D341Med (cell line): ENCODE data around the gene MAOA.
A peak's percentile ranks its signal among the peaks of the same experiment; 100 is the strongest.
"Not testable (repeated sequence)": the region's sequence is repeated elsewhere in the genome, so short reads cannot be mapped to it uniquely, and the experiment has no call there.

ENCODE experiments used
- DNase-seq: peaks from one replicate; pipeline ENCODE4 v3.0.0; 2012; ENCODE audit warnings: low spot score

The MAOA gene

DNA sequence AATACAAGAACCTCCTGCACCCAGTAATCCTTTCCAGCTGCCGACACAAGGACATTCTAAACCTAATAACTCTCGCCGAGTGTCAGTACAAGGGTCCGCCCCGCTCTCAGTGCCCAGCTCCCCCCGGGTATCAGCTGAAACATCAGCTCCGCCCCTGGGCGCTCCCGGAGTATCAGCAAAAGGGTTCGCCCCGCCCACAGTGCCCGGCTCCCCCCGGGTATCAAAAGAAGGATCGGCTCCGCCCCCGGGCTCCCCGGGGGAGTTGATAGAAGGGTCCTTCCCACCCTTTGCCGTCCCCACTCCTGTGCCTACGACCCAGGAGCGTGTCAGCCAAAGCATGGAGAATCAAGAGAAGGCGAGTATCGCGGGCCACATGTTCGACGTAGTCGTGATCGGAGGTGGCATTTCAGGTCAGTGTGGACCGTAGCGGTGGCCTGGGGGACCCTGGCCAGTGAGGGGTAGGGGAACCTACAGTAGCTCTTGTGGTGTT, at the start of gene MAOA:
MAOA (plus strand) TSS at position 295 of the 490 bp plus-strand sequence; CDS start at position 338, 43 bp downstream.
- peak; percentile 30 for DNase-seq

DNA sequence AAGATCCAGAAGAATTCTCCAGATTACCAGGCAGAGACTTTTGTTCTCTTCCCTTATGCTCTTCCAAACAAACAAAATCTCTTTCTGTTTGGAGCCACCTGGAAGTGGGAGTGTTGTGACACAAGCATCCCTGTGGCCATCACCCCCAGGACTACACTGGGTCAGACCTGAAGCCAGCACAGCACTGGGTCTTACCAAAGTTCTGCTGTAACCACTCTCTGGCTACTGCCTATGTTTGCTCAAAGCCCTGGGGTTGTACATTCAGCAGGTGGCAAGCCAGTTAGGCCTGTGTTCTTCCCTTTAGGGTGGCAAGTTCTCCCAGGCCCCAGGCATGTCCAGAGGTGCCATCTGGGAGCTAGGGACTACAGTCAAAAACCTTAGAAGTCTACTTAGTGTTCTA, 43.7 kb upstream of the MAOA start:
- DNase-seq: no peak

DNA sequence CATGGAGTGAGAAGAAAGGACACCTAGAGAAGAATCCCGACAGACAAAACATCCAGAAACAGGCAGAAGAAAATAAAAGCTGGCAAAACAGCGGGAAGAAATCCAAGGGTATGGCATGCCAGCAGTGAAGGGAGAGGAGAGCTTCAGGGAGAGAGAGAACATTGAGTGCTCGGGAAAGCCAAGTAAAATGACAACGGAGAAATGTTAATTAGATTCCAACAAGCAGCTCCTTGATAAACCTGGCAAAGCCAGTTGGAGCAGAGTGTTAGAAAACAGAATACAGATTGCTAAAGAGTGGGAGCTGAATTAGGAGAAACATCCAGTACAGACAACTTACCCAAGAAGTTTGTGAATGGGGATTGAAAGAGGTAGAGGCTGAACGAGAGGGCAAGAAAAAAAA, 40.4 kb upstream of the MAOA start:
- DNase-seq: no peak

DNA sequence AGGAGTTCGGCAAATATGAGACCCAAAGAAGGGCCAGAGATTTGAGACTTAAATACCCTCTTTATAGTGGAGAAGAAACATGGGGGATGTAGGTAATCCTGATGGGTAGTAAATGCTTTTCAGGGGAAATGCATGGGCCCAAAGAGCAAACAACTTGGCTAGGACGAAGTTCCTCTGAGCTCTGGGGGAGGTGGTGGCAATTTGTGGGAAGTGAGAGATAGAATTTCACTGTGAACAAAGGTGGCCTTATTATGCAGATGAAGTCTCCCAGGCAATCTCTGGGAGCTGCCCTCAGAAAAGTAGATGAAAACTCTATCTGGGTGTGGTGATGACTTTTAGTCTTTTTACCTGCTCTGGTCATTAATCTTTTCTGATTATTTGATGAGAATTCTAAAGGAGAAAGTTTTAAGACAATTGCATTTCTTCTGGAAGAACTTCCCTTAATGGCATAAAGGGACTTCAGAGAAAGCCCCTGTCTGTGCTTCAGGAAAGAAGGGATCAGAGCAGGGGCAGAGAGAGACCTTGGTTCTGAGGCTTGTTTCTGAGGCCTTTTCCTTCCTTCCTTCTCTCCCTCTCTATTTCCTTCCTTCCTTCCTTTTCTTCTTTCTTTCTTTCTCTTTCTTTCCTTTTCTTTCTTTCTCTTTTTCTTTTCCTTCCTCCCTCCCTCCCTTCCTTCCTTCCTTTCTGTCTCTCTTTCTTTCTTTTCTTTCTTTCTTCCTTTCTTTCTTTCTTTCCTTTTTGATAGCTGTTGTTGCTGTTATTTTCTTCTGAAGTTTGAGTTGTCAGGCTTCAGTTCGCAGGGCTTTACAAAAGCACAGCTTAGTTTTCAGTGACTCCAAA, 37.5 kb upstream of the MAOA start:
- no peak for DNase-seq

DNA sequence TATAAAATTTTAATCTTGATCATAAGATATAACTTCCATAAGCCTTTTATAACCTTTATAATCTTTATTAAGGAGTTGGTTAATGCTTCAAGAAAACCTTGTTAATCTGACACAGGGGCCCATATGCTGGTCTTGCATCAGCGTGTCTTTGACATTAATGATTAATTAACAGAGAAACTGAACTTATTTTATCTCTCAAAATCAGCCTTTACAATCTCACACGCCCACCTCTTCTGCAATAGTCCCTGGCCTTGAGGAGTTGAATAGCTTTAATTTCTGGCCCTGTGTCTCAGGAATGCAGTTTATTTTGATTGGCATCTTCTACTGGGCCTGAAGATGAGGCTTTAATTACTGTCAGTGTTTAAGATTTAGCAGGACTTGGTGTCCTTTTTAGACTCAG, 36.2 kb upstream of the MAOA start:
- not testable (repeated sequence) for DNase-seq

DNA sequence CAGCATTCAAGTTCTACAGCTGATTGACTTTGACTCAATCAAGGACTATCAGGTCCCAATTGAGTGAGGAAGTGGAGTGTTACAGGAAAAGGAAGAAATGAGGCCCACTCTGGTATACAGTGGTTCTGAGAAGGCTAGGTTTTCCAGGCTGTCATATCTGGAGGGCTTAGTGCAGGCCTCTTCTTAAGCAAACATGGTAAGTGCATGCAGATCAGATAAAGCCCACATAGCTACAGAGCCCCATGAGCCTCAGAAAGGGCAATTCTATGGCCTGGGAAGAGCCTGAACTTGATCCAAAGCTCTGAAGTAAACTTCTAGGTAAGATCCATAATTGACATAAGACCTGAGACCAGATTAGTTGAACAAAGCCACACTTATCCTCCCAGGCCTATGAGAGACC, 29.0 kb upstream of the MAOA start:
- DNase-seq: no peak

DNA sequence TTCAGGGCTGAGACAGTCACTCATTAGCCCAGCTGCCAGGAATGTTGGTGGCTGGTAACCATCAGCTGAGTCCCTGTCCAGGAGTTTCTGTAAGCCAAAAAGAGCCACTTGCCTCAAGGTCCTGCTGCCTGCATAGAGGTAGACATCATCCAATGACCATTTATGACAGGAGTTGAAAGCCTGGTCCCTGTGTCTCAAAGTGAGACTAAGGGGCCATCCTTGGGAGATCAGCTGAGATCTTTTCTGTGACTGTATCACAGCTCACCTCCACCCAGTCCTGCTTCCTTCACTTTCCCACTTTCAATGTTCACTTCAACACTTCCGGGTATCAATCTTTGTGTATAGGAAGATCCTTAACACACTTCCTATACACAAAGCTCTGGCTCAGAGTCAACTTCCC, 28.4 kb upstream of the MAOA start:
- DNase-seq: no peak

DNA sequence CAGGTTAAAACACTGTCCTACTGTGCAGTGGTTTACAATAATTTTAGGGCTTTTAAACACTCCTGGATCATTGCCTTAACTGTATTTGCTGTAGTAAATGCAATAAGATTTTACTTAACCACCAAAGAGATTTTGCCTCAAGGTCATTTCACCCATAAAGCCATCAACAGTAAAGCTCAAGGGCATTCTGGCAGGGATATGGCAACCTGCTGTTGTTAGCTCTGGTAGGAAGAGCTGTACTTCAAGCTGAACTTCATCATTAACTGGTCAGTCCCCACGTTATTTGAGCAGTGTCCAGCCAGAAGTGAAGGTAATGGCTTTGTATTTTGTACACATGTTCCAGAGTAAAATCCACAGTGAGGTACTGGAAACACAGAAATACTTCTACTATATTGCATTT, 26.9 kb upstream of the MAOA start:
- DNase-seq: no peak

DNA sequence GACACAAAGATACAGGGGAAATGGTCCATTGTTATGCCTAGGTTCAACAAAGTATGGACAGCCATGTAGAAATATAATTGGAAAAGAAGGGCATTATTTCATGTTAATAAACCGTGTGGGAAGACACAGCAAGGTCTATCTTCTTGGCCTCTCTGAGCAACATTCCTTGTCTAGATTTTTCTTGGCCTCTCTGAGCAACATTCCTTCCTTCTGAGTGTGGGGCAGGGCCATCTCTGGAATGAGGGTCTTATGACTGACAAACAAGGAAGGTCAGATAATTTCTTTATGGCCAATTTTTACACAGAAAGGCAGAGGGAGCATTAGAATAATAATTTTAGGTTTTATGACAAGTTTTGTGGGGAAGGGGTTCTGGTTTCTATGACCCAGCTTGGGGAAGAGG, 24.3 kb upstream of the MAOA start:
- no peak for DNase-seq

DNA sequence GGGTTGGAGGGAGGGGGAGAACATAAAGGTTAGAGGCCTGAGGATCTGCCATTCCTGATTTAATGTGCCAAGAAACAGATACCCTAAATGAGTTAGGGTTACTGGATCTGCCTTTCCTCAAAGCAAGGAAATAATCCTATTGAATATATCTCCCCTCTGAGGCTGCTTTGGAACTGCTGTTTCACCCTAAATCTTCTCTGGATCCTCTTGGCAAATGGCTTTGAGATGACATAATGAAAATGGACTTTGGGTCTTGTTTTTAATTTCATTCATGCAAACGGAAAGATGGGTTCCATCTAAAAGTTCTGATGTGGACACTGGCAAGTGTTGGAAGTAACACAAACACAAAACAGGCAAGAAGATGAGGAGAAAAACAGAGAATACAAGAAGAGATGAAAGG, 23.0 kb upstream of the MAOA start:
- no peak for DNase-seq

DNA sequence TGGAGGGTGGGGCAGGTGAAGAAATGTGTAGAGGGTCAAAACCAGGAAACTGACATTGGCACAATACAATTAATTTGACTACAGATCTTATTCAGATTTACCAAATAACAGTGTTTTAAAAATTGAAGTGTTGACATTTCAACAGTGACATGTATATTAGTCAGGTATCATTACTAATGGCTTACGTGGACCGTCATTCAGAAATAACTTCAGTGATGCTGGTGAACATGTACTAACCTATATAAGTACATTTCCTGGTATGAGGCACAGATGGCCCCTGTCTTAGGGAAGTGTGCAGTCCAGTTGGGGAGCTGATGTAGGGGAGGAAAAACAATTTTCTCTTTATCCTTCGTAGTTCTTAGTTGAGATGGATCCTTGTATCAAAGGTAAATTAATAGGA, 22.3 kb upstream of the MAOA start:
- no peak for DNase-seq

DNA sequence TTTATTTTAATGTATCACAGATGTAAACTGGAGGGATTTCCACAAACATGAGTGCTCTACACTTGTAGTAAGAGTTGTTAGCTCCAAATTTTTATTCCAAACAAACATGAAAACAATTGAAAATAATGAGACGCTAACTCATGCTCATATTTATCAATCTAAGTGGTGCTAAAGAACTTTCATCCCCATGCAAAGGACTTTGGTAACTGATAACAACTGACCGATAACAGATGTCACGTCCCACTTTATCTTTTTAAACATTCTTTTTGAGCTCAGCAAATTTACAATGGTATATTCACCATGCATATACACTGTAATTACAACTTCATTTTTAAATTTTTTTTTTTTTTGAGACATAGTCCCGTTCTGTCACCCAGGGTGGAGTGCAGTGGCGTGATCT, 15.6 kb upstream of the MAOA start:
- no peak for DNase-seq

DNA sequence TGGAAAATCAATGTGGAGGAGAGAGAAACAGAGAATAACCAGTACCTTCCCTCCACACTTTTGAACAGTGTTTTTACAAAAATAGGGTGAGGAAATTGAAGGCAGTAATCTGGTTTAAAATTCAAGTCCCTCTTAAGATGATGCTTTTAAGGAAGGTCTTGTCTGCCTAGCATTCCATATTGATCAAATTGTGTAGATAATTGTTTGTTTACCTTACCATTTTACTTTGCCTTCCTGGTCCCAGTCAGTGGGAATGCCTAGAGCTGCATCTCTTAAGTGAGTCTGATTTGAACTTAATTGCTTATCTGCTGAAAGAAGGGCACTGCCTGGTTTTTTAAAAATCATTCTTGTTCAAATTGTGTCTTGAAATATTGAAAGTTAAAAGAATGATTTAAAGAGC, 14.4 kb upstream of the MAOA start:
- no peak for DNase-seq

DNA sequence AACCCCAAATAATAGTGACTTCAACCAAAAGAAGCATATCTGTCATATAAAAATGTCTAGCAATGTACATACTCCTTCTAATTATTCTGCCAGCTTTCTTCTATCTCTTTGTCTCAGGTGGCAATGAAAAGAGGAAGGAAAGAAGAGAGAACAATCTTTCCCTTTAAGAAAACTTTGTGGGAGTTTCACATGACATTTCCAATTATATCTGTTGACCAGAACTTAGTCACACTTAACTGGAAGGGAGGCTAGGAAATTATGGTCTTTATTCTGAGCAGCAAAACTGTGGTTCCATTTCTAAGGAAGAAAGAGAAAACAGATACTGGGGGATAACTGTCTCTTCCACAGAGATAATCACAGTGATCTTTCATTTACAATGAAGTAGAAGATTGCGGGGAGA, 12.9 kb upstream of the MAOA start:
- no peak for DNase-seq

DNA sequence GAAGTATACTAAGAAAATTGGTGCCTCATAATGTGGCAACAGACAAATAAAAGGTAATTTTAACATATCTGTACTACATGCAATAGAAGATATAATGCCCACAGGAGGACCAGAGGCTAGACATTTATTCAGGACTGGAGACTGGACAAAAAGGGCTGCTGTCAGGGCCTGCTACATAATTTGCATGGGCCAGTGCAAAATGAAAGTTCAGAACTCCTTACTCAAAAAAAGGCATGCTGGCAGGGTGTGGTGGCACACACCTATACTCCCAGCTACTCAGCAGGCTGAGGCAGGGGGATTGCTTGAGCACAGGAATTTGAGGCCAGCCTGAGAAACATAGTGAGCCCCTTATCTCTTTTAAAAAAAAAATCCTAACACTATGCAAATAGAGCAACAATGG, 12.4 kb upstream of the MAOA start:
- no peak for DNase-seq

DNA sequence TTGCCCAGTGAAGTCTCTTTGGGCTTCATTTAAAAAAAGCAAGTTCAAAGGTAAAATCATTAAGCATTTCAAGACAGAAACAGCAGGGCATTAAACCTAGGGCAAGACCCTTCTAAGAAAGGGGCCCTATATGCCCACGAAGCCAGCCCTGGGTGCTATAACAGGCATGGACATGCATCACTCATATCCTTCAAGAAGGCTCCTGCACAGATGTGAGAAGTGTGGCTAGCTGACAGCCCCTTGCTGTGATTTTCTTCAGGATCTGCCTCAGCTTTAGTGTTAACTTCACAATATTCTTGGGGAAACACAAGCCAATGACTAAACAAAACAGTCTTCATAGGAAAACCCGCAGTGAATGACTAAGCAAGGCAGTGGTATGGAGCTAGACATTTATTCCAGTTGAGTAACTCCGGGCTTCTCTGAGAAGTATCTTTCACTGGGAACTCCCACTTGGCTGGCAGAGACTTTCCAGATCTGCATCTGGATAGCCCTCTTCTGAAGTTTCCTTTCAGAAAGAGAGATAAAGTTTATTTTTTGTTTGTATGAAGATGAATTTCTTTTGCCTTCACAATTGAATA, 11.9 kb upstream of the MAOA start:
- DNase-seq: no peak

DNA sequence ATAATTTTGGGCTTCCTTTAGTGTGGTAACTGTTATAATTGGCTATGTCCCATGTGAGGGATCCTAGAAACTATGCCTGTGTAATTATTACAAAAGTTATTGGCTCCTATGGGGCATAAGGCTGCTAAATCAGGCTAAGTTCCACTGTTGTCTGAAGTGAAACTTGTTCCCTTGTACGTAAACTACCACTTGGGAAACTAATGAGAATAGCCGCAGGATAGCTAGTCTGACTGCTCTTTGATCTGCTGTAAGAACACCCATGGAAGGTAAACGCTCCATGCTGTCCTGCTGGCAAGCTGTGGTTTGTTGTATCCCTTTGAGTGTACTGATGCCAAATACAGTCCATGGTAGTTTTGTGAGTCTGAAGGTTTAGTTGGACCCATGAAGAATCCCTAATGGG, 9.3 kb upstream of the MAOA start:
- DNase-seq: no peak

DNA sequence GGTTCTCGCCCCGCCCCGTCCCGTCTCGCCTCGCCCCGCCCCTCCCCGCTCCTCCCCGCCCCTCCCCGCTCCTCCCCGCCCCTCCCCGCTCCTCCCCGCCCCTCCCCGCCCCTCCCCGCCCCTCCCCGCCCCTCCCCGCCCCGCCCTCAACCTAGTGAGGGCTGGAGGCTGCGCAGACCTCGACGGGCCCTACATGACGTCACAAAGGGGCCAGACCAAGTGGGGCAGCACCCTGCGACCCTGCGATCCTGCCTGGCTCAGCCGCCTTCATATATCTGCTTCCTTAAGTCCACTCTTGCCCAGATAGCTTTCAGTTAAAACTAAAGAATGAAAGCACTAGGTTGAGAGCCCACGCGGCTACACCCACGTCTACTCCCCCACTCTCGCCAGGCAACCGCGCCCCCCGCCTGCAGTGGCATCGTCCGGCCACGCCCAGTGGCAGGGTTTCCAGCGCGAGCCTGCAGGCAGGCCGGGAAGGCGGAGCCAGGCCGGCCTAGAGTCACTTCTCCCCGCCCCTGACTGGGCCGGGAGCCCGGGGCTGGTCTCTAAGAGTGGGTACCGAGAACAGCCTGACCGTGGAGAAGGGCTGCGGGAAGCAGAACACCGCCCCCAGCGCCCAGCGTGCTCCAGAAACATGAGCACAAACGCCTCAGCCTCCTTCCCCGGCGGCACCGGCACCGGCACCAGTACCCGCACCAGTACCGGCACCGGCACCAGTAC, 1.5 kb upstream of the MAOA start:
- peak; percentile 90 for DNase-seq

DNA sequence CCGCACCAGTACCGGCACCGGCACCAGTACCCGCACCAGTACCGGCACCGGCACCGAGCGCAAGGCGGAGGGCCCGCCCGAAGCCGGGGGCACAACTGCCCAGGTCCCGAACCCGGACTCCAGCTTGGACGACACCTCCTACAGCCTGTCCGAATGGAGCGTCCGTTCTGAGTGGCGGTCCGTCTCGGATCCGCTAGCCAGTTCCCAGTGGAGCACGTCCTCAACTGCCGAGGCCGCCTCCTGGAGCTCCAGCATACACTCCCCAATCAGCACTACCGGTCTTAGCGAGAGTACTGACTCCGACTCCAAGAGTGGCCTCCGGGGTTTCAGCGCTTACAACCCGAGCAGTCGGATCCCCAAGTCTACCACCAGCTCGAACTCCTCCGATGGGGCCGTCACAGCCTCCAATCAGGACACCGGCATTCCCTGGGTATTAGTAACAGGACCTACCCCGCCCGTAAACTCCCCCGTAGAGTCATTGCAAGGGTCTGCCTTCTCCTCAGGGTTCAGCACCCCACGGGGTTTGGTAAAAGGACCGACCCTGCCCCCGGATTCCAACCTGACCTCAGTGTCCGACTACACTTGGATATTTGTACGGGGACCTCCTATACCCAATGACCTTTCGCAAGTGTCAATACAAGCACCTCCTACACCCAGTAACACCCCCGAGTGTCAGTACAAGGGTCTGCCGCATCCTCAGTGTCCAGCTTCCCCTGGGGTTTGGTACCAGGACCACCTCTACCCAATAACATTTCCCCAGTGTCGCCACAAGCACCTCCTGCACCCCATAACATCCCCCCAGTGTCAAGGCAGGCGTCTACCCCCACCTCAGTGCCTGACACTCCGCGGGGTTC, 721 bp upstream of the MAOA start:
- DNase-seq: peak; percentile 24

DNA sequence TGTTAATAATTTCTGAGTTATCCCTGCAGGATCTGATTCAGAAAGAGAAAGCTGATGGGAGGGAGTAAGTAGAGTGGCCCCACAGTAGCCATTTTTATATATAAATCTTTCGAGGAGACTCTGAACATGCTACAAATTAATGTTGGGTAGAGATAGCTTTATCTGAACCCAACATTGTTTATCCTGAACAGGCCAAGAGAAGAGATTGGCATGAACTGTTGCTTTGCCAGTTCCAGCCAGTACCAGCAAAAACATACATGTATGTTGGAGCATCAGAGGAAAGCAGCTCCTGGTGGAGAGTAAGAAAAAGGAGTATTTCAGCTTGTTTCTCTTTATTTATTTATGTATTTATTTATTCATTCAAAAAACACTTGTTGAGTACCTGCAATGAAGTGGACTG, 1.6 kb downstream of the MAOA start:
- DNase-seq: no peak

DNA sequence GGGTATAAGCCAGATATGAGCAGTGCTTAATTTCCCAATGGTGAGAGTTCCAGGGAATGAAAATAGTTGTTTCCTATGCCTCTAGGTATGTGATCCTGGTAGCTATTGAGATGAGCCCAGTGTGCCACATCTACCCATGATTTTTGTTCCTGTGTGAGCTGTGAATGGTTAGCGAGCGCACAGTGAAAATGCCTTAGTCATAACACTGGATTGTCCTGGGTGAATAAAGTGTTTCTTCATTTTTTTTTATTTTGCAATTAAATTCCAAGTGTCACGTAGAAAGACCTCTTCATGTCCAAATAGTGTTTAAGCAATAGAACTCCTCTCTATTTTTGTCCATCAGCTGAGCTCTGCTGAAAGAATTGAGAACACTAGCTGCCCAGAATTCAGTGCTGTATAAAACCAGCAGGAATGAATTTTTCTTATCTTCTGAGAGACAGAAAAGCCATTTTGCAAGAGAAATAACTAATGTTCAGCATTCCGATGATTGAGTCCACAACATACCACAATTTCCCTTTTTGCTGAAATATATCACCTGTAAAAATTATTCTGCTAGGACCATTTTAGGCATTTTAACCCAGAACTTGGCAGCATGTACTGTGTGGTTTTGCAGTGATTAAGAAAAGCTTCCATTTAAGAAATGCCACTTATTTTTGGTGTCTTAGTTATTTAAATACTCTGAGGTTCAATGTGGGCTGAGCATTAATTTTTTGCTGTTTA, 5.6 kb downstream of the MAOA start:
- no peak for DNase-seq

DNA sequence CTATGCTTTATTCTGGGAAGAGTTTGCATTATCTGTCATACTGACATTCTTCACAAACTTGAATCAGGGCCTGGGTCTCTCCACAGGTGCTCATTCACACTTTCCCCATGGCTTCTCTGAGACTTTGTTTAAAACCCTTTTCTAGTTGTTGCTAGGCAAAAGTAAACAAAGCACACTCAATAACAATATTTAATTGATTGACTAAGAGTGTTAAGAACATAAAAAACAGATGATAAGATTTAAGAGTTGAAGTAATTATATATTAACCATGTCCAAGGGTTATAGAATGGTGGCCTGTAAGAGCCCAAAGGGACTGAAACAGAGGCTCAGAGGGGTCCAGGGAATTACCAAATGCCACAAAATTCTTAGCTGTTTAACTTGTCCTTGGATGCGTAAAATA, 7.1 kb downstream of the MAOA start:
- DNase-seq: no peak
